Caco-2 (cell line): Measurements from ENCODE around the gene LGALS4. TPM values are rescaled to one million over a fixed set of nuclear protein-coding genes. Genes with fewer than 3 reads are reported as not detected.

ENCODE experiments used
- BruUV-seq: library from RNA; stranded (reverse); fragments of 400-500 nt; replicated peaks from 2 replicates; lab custom pipeline; 2021; lab: Mats Ljungman, UMichigan
- CTCF ChIA-PET: fragments of 300-600 bp; sonication (Branson Sonifier 250); formaldehyde crosslinking; loops from one replicate; lab custom pipeline; 2022; ENCODE audit warnings: antibody characterized with exemption; lab: Charles Lee
- POLR2A ChIA-PET: fragments of 300-600 bp; sonication (Branson Sonifier 250); formaldehyde crosslinking; loops from one replicate; lab custom pipeline; 2022; ENCODE audit warnings: antibody characterized with exemption; lab: Charles Lee
- DNase-seq, 2 experiments: peaks; one replicate each; pipeline versions ENCODE4 v3.0.0 to v3.0.0-alpha.2; 2020 to 2022
- H3K27me3 ChIP-seq: replicated peaks from 2 replicates; pipeline ENCODE4 v1.6.0; 2011; ENCODE audit warnings: low read length; ENCODE audit not compliant: control insufficient read depth, insufficient read depth
- H3K36me3 ChIP-seq: 2 replicates; pipeline ENCODE4 v1.5.1; 2011; ENCODE audit warnings: low read length; ENCODE audit not compliant: control insufficient read depth, insufficient read depth
- H3K4me1 ChIP-seq: fragments of 250-450 bp; sonication (Bioruptor Pico); 2 replicates; pipeline ENCODE4 v1.5.1; 2020; ENCODE audit warnings: mild to moderate bottlenecking
- H3K4me3 ChIP-seq: 2 replicates; pipeline ENCODE4 v1.5.1; 2011; ENCODE audit warnings: low read depth, mild to moderate bottlenecking, control low read depth, low read length
- H3K9me3 ChIP-seq: fragments of 250-450 bp; sonication (Bioruptor Pico); 2 replicates; pipeline ENCODE4 v1.5.1; 2020; ENCODE audit warnings: mild to moderate bottlenecking, moderate library complexity
- H3K27ac Mint-ChIP-seq: one replicate; pipeline ENCODE4 v1.8.0; 2022; ENCODE audit warnings: mixed read lengths; ENCODE audit not compliant: unreplicated experiment
- H3K27me3 Mint-ChIP-seq: one replicate; pipeline ENCODE4 v1.8.0; 2022; ENCODE audit warnings: mixed read lengths; ENCODE audit not compliant: insufficient read depth, unreplicated experiment
- H3K36me3 Mint-ChIP-seq: one replicate; pipeline ENCODE4 v1.8.0; 2022; ENCODE audit warnings: mild to moderate bottlenecking, mixed read lengths; ENCODE audit not compliant: insufficient read depth, unreplicated experiment
- H3K4me1 Mint-ChIP-seq: one replicate; pipeline ENCODE4 v1.8.0; 2022; ENCODE audit warnings: low read depth, mixed read lengths; ENCODE audit not compliant: unreplicated experiment
- H3K4me3 Mint-ChIP-seq: one replicate; pipeline ENCODE4 v1.8.0; 2022; ENCODE audit warnings: mild to moderate bottlenecking, moderate library complexity, mixed read lengths; ENCODE audit not compliant: unreplicated experiment
- H3K9me3 Mint-ChIP-seq: one replicate; pipeline ENCODE4 v1.8.0; 2022; ENCODE audit warnings: mixed read lengths; ENCODE audit not compliant: unreplicated experiment
- intact Hi-C: fragments of 100-400 bp; cut with micrococcal nuclease; formaldehyde crosslinking; loops from one replicate; pipeline ENCODE4 v1.10.0; 2022; ENCODE audit not compliant: unreplicated experiment
- total RNA-seq: library from RNA; stranded (reverse); gene quantifications from 2 replicates; pipeline ENCODE4 v1.2.3, GENCODE V29; 2022
- TF ChIP-seq, protein P1 (sequence below), 2 experiments: fragments of 200-600 bp in 1 of 2; IDR thresholded peaks; 1 replicate in 1 of 2; 2 replicates in 1 of 2; pipeline versions ENCODE4 v1.5.1 to v1.8.0; 2011 to 2022; ENCODE audit warnings: antibody characterized with exemption in 1 of 2, control low read depth in 1 of 2, inconsistent platforms in 1 of 2, low read depth in 1 of 2, low read length in 1 of 2, mild to moderate bottlenecking in 1 of 2, moderate library complexity in 1 of 2; ENCODE audit not compliant: insufficient read depth in 1 of 2, severe bottlenecking in 1 of 2, unreplicated experiment in 1 of 2

Gene LGALS4
- total RNA-seq, 1 experiment from 2014 or later = 2.2 TPM

DNA sequence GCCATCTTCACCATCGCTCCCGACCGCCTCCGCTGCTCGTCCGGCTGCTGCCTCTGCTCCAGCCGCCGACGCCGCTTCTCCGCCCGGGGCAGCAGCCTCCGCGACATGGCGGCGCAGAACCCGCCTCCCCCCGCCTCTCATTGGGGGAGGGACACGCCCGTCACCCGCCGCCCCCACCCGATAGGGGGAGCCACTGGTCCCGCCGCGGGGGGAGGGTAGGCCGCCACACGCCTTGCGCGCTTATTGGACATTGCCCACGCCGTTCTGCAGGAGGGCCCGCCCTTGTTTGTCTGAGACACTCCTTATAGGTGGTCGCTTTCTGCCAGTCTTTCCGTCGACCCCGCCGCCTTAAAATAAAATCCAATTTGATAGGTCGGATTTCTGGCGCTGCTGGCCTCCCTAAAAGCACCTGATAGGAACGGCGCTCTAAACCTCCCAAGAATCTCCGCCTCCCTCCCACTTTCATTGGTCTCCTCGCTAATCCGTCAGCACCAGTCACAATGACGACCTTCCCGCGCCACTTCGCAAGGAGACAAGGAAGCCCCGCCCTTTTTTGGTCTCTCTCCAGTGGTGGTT, 37.2 kb upstream of the LGALS4 start, which contains the start of gene HNRNPL:
TSS of gene HNRNPL (minus strand) at position 127 of the 576 bp plus-strand sequence. CDS start at position 107, 20 bp downstream.
- DNase-seq = peak; percentile 100
- peaks cover 10% of the 10 kb centered on the region; the same call in 1 of the 2 replicates for H3K4me1 ChIP-seq
- Mint-ChIP-seq H3K4me3 (peak within 1 kb of the TSS; percentile 98), H3K27me3 (no peaks in the 10 kb centered on the region), H3K27ac (peak within 1 kb of the TSS; percentile 99), H3K36me3 (peaks cover 77% of the 10 kb centered on the region), H3K4me1 (peaks cover 16% of the 10 kb centered on the region), H3K9me3 (no peaks in the 10 kb centered on the region)
- H3K36me3 ChIP-seq = peaks cover 16% of the 10 kb centered on the region
- peak within 1 kb of the TSS; percentile 66 for H3K4me3 ChIP-seq
- no peaks in the 10 kb centered on the region for H3K27me3 ChIP-seq
- ChIA-PET POLR2A (interaction anchor here (0.6 to 1.6 kb wide), 17 partner anchors 10 to 1571 kb away, joined by 3 to 33 read pairs (median 8); partner anchors contain the start of genes ECH1, EIF3K, MRPS12 and NFKBIB), CTCF (interaction anchor here (0.5 to 2.9 kb wide), 9 partner anchors 18 to 625 kb away, joined by 3 to 12 read pairs (median 3); partner anchors contain the start of genes MRPS12, NFKBIB, SARS2 and SIRT2)
- H3K9me3 ChIP-seq = no peaks in the 10 kb centered on the region
- intact Hi-C loops = loop anchor here (1.0 kb wide), 3 partner anchors 37 to 80 kb away; partner anchors contain the start of genes MRPS12, NFKBIB, SARS2 and SIRT2
- TF ChIP-seq, protein P1, sequence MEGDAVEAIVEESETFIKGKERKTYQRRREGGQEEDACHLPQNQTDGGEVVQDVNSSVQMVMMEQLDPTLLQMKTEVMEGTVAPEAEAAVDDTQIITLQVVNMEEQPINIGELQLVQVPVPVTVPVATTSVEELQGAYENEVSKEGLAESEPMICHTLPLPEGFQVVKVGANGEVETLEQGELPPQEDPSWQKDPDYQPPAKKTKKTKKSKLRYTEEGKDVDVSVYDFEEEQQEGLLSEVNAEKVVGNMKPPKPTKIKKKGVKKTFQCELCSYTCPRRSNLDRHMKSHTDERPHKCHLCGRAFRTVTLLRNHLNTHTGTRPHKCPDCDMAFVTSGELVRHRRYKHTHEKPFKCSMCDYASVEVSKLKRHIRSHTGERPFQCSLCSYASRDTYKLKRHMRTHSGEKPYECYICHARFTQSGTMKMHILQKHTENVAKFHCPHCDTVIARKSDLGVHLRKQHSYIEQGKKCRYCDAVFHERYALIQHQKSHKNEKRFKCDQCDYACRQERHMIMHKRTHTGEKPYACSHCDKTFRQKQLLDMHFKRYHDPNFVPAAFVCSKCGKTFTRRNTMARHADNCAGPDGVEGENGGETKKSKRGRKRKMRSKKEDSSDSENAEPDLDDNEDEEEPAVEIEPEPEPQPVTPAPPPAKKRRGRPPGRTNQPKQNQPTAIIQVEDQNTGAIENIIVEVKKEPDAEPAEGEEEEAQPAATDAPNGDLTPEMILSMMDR (IDR thresholded peaks at IDR 0.05; ENCODE audit: insufficient read depth in 1 of 2, low read depth in 1 of 2, low read length in 1 of 2, severe bottlenecking in 1 of 2, unreplicated experiment in 1 of 2) = peak; percentile 55 to 59
- BruUV-seq = no TSS peak

DNA sequence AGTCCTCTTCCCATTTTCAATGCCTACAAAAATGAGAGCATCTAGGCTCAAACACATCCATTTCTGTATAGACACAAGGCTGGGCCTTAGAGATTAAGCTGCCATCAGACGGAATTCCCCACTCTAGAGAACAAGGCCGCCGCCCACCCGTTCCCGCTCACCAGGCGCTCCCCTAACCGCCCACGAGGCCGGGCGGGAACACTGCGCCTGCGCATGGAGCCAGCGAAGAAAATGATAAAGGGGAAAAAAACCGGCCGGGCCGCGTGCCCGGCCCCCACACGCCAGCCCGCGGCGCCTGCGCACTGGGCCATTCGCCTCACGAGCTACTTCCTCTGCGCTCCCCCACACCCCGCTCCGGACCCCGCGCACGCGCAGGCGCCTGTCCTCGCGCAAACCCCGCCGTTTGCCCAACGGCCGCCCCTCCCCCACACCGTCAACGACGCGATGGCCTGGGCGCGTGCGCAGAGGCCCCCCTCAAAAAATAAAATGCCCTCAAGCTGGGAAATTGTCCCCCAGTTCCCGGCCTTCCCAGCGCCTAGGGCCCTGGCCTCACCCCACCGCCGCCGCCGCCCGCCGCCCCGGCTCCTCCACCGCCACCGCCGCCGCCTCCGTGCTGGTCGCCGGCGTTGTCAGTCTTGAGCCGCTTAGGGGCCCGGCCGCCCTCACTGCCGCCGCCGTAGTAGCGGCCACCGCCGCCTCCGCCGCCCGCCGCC, 36.6 kb upstream of the LGALS4 start:
- POLR2A ChIA-PET = interaction anchor here (0.5 to 1.6 kb wide), 29 partner anchors 9 to 1572 kb away, joined by 3 to 33 read pairs (median 5); partner anchors contain the start of genes ACTN4, ECH1, EIF3K and MRPS12

More for the DNA sequence above, 36.6 kb upstream of the LGALS4 start:
- peaks cover 83% of the 10 kb centered on the region for H3K36me3 Mint-ChIP-seq
- H3K27me3 Mint-ChIP-seq = no peaks in the 10 kb centered on the region
- Histone ChIP-seq H3K27me3 (no peaks in the 10 kb centered on the region), H3K4me3 (peak overlapping the region; percentile 63), H3K36me3 (peaks cover 16% of the 10 kb centered on the region), H3K9me3 (no peaks in the 10 kb centered on the region), H3K4me1 (peaks cover 10% of the 10 kb centered on the region; the same call in 1 of the 2 replicates)
- TF ChIP-seq, protein P1 (IDR thresholded peaks at IDR 0.05; ENCODE audit: insufficient read depth in 1 of 2, low read depth in 1 of 2, low read length in 1 of 2, severe bottlenecking in 1 of 2, unreplicated experiment in 1 of 2) = no peak
- intact Hi-C loops = no loop called here
- no peaks in the 10 kb centered on the region for H3K9me3 Mint-ChIP-seq
- peak overlapping the region; percentile 98 for H3K4me3 Mint-ChIP-seq
- DNase-seq = peak; percentile 97 to 98
- peaks cover 21% of the 10 kb centered on the region for H3K4me1 Mint-ChIP-seq
- CTCF ChIA-PET = interaction anchor here (0.5 to 2.9 kb wide), 13 partner anchors 18 to 625 kb away, joined by 3 to 12 read pairs (median 3); partner anchors contain the start of genes FAM98C, MRPS12, NFKBIB and SARS2
- BruUV-seq = no TSS peak
- H3K27ac Mint-ChIP-seq = peak overlapping the region; percentile 99
